C1 segment of cervical spinal cord (tissue), 14 donors: Measurements from ENCODE around the gene PLEKHG5.

ENCODE experiments used
- DNase-seq, 14 donors: peaks; one replicate each; lab custom pipeline; 2025; lab: John Stamatoyannopoulos, UW

The PLEKHG5 gene

GRCh38 chr1:6481820-6482219 lies 9.6 kb downstream of the PLEKHG5 start:
- no peak for DNase-seq

DNA sequence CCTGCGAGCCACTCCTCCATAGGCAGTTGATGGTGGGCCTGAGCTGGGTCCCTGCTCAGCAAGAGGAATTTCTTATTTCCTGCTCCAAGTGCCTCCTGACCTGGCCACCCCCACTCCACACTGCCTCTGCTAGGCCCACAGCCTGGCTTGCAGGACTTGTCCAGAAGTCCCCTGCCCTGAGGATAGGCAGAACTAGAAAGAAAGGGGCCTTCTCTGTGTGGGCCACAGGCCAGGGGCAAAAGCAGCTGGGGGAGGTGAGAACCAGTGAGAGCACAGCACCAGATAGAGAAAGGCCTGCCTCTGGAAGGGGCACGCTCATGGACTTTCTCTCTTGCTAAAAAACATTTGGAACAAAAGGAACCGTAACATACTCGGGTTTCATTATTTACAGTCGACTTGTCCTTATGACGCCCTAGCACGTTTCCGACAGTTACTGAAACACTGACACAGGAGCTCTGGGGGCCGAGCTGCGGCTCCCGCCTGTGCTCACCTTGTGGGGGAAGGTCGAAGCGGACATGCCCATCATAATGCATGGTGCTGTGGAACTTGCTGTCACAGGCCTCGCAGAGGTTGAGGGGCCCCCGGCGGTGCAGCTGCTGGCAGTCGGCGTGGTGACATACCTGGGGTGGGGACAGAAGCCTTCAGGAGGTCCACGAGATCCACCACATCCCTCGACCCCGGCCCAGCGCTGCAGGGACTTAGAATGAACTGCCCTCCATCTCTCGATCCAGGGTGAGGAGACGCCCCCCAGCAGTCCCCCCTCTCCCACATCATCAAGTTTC lies 14.2 kb downstream of the PLEKHG5 start:
- DNase-seq = no peak

DNA sequence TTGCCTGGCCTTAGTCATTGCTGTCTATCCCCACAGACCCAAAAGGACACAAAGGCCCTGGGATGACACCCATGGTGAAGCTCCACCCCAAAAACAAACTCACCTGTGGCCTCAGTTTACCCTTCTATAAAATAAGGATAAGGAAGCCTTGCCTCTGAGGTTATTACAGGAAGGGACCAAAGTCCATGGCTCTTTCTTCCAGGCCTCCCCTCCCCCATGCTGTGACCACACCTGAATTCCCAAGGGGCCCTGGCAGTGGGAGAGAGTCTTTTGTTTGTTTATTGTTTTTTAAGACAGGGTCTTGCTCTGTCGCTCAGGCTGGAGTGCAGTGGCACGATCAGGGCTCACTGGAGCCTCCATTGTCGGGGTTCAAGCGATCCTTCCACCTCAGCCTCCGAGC lies 15.0 kb downstream of the PLEKHG5 start:
- DNase-seq = no peak

DNA sequence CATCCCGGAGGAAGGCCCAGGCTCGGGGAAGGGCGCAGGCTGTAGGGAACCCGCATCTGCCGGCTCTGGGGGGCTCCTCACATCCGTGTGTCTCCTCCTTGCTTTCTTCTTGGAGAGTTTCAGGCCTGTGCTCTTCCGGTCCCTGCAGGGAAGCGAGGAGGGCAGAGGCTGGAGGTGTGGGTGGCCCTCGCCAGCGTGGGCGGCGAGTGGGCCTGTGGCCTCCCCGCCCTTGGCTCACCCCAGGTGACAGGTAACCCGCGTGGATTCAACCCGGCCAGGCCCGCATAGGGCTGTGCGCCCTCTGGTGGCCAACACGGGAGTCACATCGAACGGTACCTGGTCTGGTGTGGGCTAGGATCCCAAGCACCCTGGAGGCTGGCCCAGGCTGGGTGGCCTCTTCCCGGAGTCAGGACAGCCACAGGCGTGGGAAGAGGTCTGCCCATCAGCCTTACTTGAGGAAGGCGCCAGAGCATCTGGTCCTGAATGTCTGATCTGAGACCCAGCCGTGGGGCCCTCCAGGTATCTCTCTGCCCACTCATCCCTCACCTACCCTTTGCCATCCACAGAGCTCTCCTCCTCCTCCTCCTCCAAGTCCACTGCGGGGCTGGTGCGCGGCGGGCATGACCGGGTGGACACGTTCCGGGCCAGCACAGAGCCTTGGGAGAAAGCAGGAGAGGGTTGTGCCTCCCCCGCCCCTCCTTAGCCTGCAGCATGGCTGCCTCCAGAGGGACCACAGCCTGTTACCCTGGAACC lies 15.9 kb downstream of the PLEKHG5 start:
- peak in 6 of 14 donors; percentile 8 to 29 (median 18) for DNase-seq

DNA sequence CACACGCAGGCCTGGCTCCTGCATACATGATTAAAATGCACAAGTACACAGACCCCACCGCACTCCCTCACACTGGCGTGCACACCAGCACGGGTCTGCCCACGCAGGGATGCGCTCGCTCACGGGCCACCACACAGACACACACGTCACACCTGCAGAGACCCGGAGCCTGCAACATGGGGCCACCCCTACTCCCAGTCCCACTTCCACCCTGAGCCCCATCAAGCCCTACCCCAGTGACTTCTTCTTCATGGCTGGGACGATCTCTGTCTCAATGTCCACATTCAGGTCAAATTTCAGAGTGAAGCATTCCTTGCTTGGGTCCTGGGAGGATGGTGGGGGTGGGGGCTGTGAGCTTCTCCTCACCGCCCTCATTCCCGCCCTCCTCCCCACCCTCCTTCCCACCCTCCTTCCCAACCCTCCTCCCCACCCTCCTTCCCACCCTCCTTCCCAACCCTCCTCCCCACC lies 16.6 kb downstream of the PLEKHG5 start:
- DNase-seq = no peak

- no peak for DNase-seq
These were observed 17.3 kb downstream of the PLEKHG5 start for GRCh38 chr1:6473974-6474814.

DNA sequence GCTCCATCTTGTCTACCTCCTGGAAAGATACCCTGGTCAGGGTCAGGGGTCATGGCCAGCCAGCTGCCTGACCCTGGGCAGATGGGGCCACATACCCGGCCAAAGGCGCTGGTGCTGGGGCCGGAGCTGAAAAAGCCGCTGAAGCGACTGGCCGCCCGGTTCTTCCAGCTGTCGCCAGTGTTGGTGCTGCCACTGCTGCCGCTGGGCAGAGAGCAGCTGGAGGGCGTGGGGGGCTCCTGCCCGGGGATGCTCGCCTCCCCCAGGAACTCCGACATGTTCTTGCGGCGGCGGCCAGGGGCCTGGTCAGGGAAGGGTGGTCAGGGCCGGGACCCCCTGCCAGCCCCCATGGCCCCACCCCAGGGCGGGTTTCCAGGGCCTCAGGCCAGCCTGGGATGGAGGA lies 18.3 kb downstream of the PLEKHG5 start:
- no peak for DNase-seq

DNA sequence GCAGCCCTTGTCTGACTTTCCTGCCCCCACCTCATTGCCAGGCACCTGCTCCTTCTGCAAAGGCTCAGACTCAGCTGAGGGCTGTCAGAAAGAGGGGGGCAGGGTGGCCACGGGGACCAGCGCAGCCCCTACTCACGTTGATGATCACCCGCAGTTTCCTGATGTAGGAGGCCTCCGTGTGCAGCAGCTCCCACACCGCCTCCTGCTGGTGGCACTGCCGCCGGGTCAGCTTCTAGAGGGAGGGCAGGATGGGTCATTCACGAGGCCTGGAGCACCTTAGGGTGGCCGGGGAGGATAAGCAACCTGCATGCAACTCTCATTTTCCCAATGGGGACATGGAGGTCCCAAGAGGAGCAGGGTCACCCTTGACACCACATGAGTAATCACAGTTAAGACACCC lies 19.1 kb downstream of the PLEKHG5 start:
- no peak for DNase-seq

- no peak for DNase-seq
These were observed 19.5 kb downstream of the PLEKHG5 start for GRCh38 chr1:6471970-6472368.

DNA sequence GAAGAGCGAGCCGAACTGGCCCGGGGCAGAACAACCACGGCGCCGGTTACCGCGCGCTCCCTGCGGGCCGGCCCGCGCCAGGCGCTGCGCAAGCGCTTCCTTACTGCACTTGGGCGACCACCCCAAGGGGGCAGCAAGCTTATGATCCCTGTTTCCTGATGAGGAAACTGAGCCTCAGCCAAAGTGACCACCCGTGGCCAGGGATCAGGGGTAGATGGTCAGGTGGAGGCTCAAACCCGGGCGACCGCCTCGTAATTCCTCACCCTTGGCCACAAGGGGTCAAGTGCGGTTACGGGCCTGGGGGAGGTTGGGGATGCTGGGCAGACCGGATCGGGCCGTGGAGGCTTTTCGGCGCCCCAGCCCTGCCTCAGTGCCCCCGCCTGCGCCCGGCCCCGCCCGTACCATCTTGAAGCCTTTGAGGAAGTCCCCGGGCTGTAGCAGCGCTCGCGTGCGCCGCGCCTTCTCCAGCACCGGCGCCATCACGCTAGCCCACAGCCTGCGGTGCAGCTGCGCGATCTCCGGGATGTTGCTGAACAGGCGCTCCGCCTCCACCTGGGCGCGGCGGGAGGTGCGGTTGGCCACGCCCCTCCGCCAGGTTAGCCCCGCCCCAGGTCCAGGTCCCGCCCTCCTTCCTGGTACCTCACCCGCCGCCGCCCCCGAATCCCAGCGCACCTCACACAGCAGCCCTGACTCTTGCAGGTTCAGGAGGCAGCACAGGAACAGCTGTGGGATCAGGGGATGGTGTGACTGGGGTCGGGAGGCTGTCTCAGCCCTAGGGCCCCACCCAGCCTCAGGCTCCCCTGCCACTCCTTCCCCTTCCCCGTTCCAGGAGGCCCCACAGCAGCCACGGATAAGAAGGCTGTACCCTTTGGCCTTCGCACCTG lies 20.1 kb downstream of the PLEKHG5 start:
- DNase-seq = no peak

DNA sequence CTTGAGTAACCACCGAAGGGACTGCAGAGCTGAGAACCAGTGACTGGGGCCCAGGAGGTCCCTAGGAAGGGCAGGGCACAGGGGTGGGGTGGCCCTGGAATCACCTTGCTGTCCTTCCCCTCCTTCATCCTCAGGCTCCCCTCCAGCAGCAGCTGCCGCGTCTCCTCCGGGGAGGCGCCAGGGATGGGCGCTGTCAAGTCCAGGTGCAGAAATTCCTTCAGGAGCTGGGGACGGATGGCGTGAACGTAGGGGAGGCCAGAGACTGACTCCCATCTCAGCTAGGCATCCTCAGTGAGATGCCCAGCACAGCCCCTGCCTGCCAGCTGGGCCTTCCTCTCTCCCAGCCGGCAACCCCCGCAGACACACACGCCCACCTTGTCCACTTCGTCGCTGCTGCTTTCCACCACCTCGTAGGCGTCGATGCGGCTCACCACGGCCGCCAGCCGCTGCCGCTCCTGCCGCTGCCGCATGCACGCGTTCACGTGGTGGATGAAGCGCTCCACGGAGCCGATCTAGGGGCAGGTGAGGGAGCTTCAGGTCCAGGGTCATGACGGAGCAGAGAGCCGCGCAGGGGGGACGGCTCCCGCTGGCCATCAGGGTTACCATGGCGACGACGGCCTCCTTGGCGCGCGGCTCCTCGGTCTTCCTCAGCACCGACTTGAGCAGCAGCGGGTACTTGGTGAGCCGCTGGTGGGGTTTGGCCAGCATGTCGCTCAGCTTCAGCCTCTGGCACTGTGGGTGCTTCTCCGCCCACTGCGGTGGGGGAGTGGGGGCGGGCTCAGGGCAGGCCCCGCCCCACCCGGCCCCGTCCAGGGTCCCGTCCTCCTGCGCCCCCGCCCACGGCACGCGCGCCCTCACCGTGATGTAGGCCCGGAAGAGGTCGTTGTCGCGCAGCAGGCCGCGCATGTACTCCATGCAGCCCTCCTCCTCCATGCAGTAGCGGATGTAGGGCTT lies 21.1 kb downstream of the PLEKHG5 start:
- no peak for DNase-seq

DNA sequence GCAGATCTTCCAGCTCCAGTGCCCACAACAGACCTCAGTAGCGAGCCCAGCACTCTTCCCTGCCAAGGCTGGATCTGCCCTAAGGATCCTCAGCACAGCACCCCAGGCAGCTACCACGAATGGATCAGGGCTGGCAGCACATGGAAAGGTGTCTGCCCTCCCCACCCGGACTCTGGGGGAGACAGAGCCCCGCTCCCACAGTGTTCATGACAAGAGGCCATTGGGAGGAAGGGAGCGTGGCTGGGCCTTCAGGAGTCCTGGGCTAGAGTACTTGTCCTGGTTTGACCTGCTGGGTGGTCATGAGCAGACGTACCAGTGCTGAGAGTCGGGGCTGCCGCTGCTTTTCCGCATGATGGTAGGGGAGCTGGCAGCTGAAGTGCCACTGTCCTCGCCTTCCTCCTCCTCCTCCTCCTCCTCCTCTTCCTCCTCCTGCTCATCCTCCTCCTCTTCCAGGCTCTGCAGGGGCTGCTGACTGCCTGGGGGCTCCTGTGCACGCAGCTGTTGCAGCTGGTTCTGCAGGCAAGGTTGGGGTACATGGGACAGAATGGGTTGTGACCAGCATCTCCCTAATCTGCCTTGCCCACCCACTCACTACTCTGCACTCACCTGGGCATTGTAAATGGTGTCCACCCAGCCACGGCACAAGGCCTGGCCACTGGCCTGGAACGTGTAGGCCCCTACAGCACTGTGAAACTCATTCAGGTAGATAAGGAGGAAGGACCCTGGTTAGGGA lies 22.6 kb downstream of the PLEKHG5 start:
- DNase-seq = no peak

- DNase-seq = no peak
These were observed 23.5 kb downstream of the PLEKHG5 start for GRCh38 chr1:6467744-6468688.

DNA sequence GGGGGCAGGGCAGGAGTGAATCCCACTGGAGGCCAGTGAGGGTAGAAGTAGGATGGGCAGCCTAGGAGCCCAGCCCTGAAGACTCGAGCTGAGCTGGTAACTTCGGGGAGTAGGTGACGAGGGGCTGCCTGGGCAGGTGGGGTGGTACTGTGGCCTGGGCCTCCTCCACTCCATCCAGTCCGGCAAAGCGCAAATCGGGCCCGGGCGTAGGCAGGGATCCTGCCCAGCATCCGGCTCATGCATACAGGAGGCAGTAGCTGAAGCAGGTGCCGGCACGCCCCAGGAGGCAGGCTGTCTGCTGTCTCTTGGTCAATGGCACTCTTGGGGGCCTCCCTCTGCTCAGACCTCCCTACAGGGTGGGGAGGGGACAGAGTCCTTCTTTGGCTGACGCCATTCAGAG lies 24.2 kb downstream of the PLEKHG5 start:
- no peak for DNase-seq

DNA sequence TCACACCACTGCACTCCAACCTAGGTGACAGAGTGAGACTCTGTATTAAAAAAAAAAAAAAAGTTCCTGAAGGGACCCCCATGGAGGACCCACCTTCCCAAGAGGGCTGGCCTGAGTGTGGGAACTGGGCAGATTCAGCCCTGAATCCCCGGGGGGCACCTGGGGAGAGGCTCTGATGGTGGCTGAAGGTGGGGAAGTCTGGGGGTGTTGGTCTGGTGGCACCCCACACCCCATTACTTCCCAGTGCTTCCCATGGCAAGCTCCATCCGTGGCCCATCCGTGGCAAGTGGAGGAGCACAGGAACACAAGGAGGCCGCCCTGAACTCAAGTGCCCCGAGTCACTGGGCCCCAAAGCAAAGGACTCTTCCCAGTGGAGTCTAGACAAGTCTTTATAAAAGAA lies 24.7 kb downstream of the PLEKHG5 start:
- DNase-seq = no peak

GRCh38 chr1:6466023-6466422 lies 25.4 kb downstream of the PLEKHG5 start, which contains the start of gene TNFRSF25:
Gene TNFRSF25, minus strand, starts transcription at chr1:6466173. Its CDS starts 66 bp downstream, at chr1:6466107.
- DNase-seq = no peak

DNA sequence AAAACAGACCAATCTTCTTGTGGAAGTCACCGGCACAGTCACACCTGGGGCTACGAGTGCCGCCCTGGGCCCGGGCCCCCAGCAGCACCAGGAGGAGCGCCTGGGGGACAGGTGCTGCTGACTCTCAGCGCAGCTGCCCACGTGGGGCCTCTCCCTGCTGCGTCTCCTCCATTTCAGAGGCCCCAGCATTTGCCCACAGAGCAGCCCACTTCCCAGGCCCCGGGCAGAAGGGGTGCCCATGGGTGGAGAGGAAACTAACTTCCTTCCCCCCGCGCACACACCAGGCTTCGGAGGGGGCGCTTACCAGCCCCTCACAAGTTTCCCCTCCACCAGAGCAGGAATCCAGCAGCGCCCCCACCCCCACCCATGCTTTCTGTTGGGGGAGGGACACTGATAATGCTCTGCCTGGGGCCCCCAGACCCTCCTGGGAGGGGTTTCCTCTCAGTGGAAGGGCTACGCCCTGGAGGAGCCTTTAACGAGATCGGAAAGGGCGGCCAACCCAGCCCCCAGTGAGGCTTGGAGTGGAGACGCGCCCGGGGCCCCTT lies 25.9 kb downstream of the PLEKHG5 start:
- DNase-seq = no peak

GRCh38 chr1:6464915-6465314 lies 26.6 kb downstream of the PLEKHG5 start:
- no peak for DNase-seq
